Kidney (tissue), 14 donors: ENCODE measurements around the gene PANK4. TPM values are rescaled to one million over a fixed set of nuclear protein-coding genes. Genes with fewer than 3 reads are reported as not detected.
A peak's percentile ranks its signal among the peaks of the same experiment; 100 is the strongest.
"Not testable (repeated sequence)": the region's sequence is repeated elsewhere in the genome, so short reads cannot be mapped to it uniquely, and the experiment has no call there.

Source experiments
- DNase-seq, 5 donors: peaks; one replicate each; pipeline ENCODE4 v3.0.0-alpha.2; 2013 to 2020
- FAIRE-seq: peaks from 2 replicates; lab custom pipeline; 2012; peaks lifted over from hg19 to GRCh38; lab: Jason Lieb, UNC
- H3K27ac ChIP-seq, 2 donors: one replicate each; pipeline ENCODE4 v1.7.0; 2013; ENCODE audit warnings: low read depth in 2 of 2, low read length in 2 of 2, inconsistent platforms in 1 of 2
- H3K27me3 ChIP-seq: one replicate; pipeline ENCODE4 v1.7.1; 2013; ENCODE audit warnings: low read length, inconsistent platforms; ENCODE audit not compliant: control insufficient read depth, insufficient read depth
- H3K36me3 ChIP-seq, 3 donors: one replicate each; pipeline versions ENCODE4 v1.7.0 to v1.7.1; 2013; ENCODE audit warnings: low read length in 3 of 3, control low read depth in 1 of 3, inconsistent platforms in 1 of 3; ENCODE audit not compliant: insufficient read depth in 3 of 3, control insufficient read depth in 2 of 3
- H3K4me1 ChIP-seq, 3 donors: one replicate each; pipeline versions ENCODE4 v1.7.0 to v1.7.1; 2013; ENCODE audit warnings: low read length in 3 of 3, inconsistent platforms in 1 of 3, low read depth in 1 of 3; ENCODE audit not compliant: control insufficient read depth in 2 of 3, insufficient read depth in 2 of 3
- H3K4me3 ChIP-seq, 3 donors: one replicate each; pipeline versions ENCODE4 v1.7.0 to v1.8.1; 2013; ENCODE audit warnings: low read length in 3 of 3, control low read depth in 1 of 3, inconsistent platforms in 1 of 3
- H3K9ac ChIP-seq, 3 donors: one replicate each; pipeline versions ENCODE4 v1.7.0 to v1.7.1; 2013; ENCODE audit warnings: low read length in 3 of 3, control low read depth in 1 of 3, inconsistent platforms in 1 of 3
- H3K9me3 ChIP-seq, 3 donors: one replicate each; pipeline versions ENCODE4 v1.7.0 to v1.7.1; 2013; ENCODE audit warnings: low read length in 3 of 3, control low read depth in 1 of 3, inconsistent platforms in 1 of 3; ENCODE audit not compliant: control insufficient read depth in 2 of 3, insufficient read depth in 1 of 3
- intact Hi-C: fragments of 100-400 bp; cut with DNase I; formaldehyde crosslinking; loops from one replicate; pipeline ENCODE4 v1.11.1; 2022
- polyA plus RNA-seq: library from polyadenylated mRNA; stranded (reverse); fragments of 350-450 nt; fragmentation: Illumina TruSeq; extraction: RNeasy Lipid Tissue Mini Kit (QIAGEN cat#74804); gene quantifications from one replicate; pipeline ENCODE4 v1.2.3, GENCODE V29; 2014; ENCODE audit warnings: low read depth, low replicate concordance; ENCODE audit not compliant: insufficient read depth
- total RNA-seq: library from RNA; stranded (reverse); fragmentation: NEBNext Ultra II Directional; extraction: Animal tissue kit (Norgen Biotek cat#: 25700); gene quantifications from one replicate; pipeline ENCODE4 v1.2.1, GENCODE V29; 2021
- TF ChIP-seq, protein P1 (sequence below): IDR thresholded peaks from 3 replicates; pipeline ENCODE4 v1.5.1; 2012; ENCODE audit warnings: mild to moderate bottlenecking, moderate library complexity, borderline replicate concordance; ENCODE audit not compliant: insufficient read depth; ENCODE audit errors: extremely low read depth
- donor health status: control.
- donor health status: control.
- donor health status: control.
- donor health status: control.
- donor health status: control.
- donor health status: DM: yes; HTN: yes; CAD: no.
- donor health status: Normal renal cell carcinoma (clear cell type).

Gene PANK4
- total and polyA plus RNA-seq, 2 donors from 2014 or later = 13.3 to 33.7 TPM

DNA sequence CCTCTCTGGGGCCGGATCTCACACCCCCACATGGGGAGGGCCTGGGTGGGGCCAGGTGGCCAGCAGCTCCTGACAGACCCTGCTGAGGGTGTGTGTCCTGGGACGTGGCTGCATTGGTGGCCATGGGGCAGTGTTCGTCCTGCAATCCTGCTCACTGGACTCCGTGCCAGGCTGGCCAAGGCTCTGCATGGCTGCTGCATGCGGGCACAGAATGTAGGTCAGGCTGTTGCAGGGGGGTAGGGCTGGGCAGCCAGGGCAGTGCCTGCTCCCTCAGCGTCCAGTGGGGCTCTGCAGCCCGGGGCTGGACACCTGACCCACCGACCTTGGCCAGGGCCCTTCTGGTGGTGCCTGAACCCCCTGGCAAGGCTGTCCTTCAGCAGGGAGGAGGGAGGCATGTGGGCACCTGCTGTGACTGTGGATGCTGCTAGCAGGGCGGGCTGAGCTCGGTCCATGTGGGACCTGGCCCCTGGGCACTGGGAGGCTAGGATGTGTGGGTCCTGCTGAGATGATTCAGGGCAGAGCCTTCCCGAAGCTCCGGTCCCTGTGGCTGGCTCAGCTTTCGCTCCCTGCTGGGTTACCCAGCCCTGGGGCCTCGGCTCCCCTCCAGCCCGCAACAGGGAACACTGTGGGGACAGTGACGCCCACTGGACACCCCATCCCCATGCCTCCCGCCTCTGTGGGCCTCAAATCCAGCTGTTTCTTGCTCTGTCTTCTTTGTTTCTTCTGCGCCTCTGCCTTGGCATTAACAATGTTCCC is 65.2 kb downstream of the PANK4 start:
- FAIRE-seq (no peak), DNase-seq (no peak)
- no peaks in the 10 kb centered on the region for H3K9me3 ChIP-seq
- H3K36me3 ChIP-seq = no peaks in the 10 kb centered on the region
- H3K27me3 ChIP-seq = no peaks in the 10 kb centered on the region
- no peak overlapping the region for H3K9ac ChIP-seq
- no peak overlapping the region for H3K27ac ChIP-seq
- intact Hi-C loops = no loop called here
- TF ChIP-seq, protein P1, sequence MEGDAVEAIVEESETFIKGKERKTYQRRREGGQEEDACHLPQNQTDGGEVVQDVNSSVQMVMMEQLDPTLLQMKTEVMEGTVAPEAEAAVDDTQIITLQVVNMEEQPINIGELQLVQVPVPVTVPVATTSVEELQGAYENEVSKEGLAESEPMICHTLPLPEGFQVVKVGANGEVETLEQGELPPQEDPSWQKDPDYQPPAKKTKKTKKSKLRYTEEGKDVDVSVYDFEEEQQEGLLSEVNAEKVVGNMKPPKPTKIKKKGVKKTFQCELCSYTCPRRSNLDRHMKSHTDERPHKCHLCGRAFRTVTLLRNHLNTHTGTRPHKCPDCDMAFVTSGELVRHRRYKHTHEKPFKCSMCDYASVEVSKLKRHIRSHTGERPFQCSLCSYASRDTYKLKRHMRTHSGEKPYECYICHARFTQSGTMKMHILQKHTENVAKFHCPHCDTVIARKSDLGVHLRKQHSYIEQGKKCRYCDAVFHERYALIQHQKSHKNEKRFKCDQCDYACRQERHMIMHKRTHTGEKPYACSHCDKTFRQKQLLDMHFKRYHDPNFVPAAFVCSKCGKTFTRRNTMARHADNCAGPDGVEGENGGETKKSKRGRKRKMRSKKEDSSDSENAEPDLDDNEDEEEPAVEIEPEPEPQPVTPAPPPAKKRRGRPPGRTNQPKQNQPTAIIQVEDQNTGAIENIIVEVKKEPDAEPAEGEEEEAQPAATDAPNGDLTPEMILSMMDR = no peak
- no peak overlapping the region for H3K4me3 ChIP-seq
- no peaks in the 10 kb centered on the region for H3K4me1 ChIP-seq

DNA sequence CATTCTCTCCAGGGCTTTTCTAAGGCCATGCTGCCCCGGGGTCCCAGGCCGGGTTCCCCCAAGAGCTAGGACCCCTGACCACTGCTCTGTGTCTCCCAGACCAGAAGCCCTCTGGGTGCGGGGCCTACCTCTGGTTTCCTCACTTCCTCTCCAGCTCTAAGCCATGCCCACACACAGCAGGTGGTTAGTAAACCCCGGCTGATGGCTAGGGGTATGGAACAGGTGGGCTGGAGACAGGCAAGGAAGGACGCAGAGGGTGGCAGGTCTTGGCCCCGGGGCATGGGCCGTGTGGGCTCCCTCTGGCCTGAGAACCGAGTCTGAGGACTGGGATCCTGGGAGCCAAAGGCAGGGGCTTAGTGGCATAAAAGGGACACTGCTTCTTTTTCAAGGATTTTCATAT is 66.2 kb downstream of the PANK4 start:
- TF ChIP-seq, protein P1 = no peak
- no peaks in the 10 kb centered on the region for H3K27me3 ChIP-seq

DNA sequence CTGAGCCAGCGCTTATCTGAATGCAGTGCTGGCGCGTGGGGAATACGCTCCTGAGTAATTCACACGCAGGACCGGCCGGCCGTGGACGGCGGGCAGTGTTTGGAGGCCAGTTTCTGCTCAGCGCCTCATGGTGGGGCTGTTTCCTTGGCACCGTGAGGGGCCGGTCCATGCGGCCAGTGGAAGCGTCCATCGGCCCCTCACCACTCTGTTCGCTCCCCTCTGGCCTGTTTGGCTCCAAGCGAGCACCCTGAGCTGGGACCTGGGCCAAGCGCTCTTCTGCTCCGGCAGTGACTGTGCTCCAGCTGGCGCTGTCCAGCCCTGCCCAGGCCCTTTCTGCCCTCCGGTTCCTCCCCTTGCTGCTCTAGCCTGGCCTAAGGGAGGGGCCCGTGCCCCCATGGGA is 66.6 kb downstream of the PANK4 start:
- peak in 2 of 5 donors; percentile 30 to 58 for DNase-seq
- FAIRE-seq = no peak

More for the DNA sequence above, 66.2 kb downstream of the PANK4 start:
- DNase-seq (no peak), FAIRE-seq (no peak)
- H3K4me3 ChIP-seq = no peak overlapping the region
- H3K9me3 ChIP-seq = no peaks in the 10 kb centered on the region
- no peak overlapping the region for H3K9ac ChIP-seq
- intact Hi-C loops = no loop called here
- H3K27ac ChIP-seq = no peak overlapping the region
- H3K4me1 ChIP-seq = no peaks in the 10 kb centered on the region
- H3K36me3 ChIP-seq = no peaks in the 10 kb centered on the region

DNA sequence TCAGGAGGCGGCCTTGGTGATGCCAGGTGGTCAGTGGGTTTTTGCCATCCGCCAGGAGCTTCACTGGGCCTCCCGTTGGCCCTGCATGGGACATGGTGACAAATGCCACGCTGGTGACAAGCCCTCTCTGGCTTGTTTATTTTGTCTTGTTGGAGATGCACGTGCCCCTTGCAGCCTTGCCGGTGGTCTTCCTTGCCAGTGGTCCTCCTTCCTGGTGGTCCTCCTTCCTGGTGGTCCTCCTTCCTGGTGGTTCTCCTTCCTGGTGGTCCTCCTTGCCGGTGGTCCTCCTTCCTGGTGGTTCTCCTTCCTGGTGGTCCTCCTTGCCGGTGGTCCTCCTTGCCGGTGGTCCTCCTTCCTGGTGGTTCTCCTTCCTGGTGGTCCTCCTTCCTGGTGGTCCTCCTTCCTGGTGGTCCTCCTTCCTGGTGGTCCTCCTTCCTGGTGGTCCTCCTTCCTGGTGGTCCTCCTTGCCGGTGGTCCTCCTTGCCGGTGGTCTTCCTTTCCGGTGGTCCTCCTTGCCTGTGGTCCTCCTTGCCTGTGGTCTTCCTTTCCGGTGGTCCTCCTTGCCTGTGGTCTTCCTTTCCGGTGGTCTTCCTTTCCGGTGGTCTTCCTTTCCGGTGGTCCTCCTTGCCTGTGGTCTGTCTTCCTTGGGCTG is 67.2 kb downstream of the PANK4 start:
- intact Hi-C loops, H3K27ac ChIP-seq, H3K4me1 ChIP-seq, H3K9ac ChIP-seq, H3K4me3 ChIP-seq, H3K9me3 ChIP-seq, H3K36me3 ChIP-seq, H3K27me3 ChIP-seq, DNase-seq, FAIRE-seq: not testable (repeated sequence)

More for the DNA sequence above, 66.6 kb downstream of the PANK4 start:
- no peak overlapping the region for H3K4me3 ChIP-seq
- intact Hi-C loops = no loop called here
- no peaks in the 10 kb centered on the region for H3K9me3 ChIP-seq
- H3K27me3 ChIP-seq = no peaks in the 10 kb centered on the region
- TF ChIP-seq, protein P1 = peak; percentile 29
- H3K36me3 ChIP-seq = no peaks in the 10 kb centered on the region
- H3K27ac ChIP-seq = no peak overlapping the region
- no peaks in the 10 kb centered on the region for H3K4me1 ChIP-seq
- H3K9ac ChIP-seq = no peak overlapping the region
